GM12872 (cell line): ENCODE measurements around the gene SLC12A6.

ENCODE experiments used
- CTCF ChIP-seq: IDR thresholded peaks from 3 replicates; pipeline ENCODE4 v1.5.1; 2011; ENCODE audit warnings: low read depth, mild to moderate bottlenecking, low read length, moderate library complexity; ENCODE audit not compliant: insufficient read depth

SLC12A6 gene

GRCh38 chr15:34275721-34276120, 61.9 kb downstream of the SLC12A6 start:
- TF ChIP-seq CTCF, result no peak

GRCh38 chr15:34275154-34275553, 62.4 kb downstream of the SLC12A6 start:
- no peak for TF ChIP-seq CTCF

GRCh38 chr15:34271493-34271892, 66.1 kb downstream of the SLC12A6 start:
- TF ChIP-seq CTCF, result no peak

GRCh38 chr15:34266751-34267150, 70.8 kb downstream of the SLC12A6 start:
- no peak for TF ChIP-seq CTCF

- no peak for TF ChIP-seq CTCF
These were observed 73.5 kb downstream of the SLC12A6 start for GRCh38 chr15:34264076-34264475.

- TF ChIP-seq CTCF, result no peak
These were observed 75.2 kb downstream of the SLC12A6 start for GRCh38 chr15:34262362-34262761.

GRCh38 chr15:34259566-34259965, 78.0 kb downstream of the SLC12A6 start:
- no peak for TF ChIP-seq CTCF

GRCh38 chr15:34258151-34258550, 79.4 kb downstream of the SLC12A6 start:
- no peak for TF ChIP-seq CTCF
